Type B pancreatic cell (in vitro differentiated cells): ENCODE measurements around the gene FAXDC2. TPM values are rescaled to one million over a fixed set of nuclear protein-coding genes. Genes with fewer than 3 reads are reported as not detected.
"Not testable (repeated sequence)": the region's sequence is repeated elsewhere in the genome, so short reads cannot be mapped to it uniquely, and the experiment has no call there.

ENCODE experiments used
- DNase-seq: peaks from one replicate; pipeline ENCODE4 v3.0.0; 2021; ENCODE audit warnings: mixed read lengths; ENCODE audit not compliant: unreplicated experiment; ENCODE audit errors: extremely low spot score
- H3K27ac Mint-ChIP-seq: 2 replicates; pipeline ENCODE4 v1.8.0; 2021; ENCODE audit warnings: mild to moderate bottlenecking, mixed read lengths
- H3K27me3 Mint-ChIP-seq: 2 replicates; pipeline ENCODE4 v1.8.0; 2021; ENCODE audit warnings: mixed read lengths
- H3K36me3 Mint-ChIP-seq: 2 replicates; pipeline ENCODE4 v1.8.0; 2021; ENCODE audit warnings: mixed read lengths
- H3K4me1 Mint-ChIP-seq: one replicate; pipeline ENCODE4 v1.8.0; 2021; ENCODE audit warnings: mixed read lengths; ENCODE audit not compliant: unreplicated experiment
- H3K4me3 Mint-ChIP-seq: 2 replicates; pipeline ENCODE4 v1.8.0; 2021; ENCODE audit warnings: mild to moderate bottlenecking, mixed read lengths
- H3K9me3 Mint-ChIP-seq: 2 replicates; pipeline ENCODE4 v1.8.0; 2021; ENCODE audit warnings: mixed read lengths
- total RNA-seq: library from RNA; stranded (reverse); gene quantifications from 2 replicates; pipeline ENCODE4 v1.2.1, GENCODE V29; 2021; ENCODE audit warnings: low replicate concordance
- TF ChIP-seq, protein P1 (sequence below): fragments of 200-600 bp; sonication (generic); conservative IDR thresholded peaks from 2 replicates; pipeline ENCODE4 v1.5.0; 2021; ENCODE audit warnings: antibody characterized with exemption, mild to moderate bottlenecking

FAXDC2 gene
- total RNA-seq, 1 donor from 2014 or later: 24.9 TPM

GRCh38 chr5:154841273-154841661 lies 9.1 kb downstream of the FAXDC2 start:
- Mint-ChIP-seq H3K9me3 (no peaks in the 10 kb centered on the region), H3K4me3 (no peak overlapping the region), H3K27ac (no peak overlapping the region), H3K36me3 (peaks cover 5% of the 10 kb centered on the region), H3K27me3 (no peaks in the 10 kb centered on the region), H3K4me1 (peaks cover 20% of the 10 kb centered on the region)
- TF ChIP-seq, protein P1, sequence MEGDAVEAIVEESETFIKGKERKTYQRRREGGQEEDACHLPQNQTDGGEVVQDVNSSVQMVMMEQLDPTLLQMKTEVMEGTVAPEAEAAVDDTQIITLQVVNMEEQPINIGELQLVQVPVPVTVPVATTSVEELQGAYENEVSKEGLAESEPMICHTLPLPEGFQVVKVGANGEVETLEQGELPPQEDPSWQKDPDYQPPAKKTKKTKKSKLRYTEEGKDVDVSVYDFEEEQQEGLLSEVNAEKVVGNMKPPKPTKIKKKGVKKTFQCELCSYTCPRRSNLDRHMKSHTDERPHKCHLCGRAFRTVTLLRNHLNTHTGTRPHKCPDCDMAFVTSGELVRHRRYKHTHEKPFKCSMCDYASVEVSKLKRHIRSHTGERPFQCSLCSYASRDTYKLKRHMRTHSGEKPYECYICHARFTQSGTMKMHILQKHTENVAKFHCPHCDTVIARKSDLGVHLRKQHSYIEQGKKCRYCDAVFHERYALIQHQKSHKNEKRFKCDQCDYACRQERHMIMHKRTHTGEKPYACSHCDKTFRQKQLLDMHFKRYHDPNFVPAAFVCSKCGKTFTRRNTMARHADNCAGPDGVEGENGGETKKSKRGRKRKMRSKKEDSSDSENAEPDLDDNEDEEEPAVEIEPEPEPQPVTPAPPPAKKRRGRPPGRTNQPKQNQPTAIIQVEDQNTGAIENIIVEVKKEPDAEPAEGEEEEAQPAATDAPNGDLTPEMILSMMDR: no peak
- no peak for DNase-seq

DNA sequence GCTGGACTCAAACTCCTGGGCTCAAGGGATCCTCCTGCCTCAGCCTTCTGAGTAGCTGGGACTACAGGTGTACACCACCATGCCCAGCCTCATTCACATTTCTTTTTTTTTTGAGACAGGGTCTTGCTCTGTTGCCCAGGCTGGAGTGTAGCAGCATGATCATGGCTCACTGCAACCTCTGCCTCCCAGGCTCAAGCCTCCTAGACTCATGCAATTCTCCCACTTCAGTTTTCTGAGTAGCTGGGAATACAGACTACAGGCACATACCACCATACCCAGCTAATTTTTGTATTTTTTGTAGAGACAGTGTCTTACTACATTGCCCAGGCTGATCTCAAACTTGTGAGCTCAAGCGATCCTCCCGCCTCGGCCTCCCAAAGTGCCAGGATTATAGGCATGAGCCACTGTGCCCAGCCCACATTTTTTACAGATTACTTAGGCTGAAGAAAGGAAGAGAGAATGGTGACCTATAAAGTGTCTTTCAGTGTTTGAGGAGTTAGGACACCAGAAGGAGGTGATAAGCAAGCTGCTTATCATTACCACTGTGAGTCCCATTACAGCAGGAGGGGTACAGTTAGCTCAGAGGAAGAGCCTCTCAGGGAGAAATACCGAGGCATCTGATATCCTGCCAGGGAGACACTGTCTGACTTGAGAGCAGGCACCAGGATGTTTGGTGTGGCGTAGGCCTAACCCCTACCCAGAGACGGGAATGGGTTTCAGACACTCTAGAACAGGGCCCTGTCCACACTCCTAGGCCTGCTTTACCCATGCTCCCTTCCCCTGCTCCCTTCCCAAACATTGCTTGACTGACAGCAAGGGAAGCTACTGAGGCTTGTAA lies 9.7 kb downstream of the FAXDC2 start:
- Mint-ChIP-seq H3K27ac (no peak overlapping the region), H3K9me3 (no peaks in the 10 kb centered on the region), H3K27me3 (no peaks in the 10 kb centered on the region), H3K4me3 (no peak overlapping the region), H3K36me3 (peaks cover 5% of the 10 kb centered on the region), H3K4me1 (peaks cover 20% of the 10 kb centered on the region)
- DNase-seq: no peak
- TF ChIP-seq, protein P1: no peak

DNA sequence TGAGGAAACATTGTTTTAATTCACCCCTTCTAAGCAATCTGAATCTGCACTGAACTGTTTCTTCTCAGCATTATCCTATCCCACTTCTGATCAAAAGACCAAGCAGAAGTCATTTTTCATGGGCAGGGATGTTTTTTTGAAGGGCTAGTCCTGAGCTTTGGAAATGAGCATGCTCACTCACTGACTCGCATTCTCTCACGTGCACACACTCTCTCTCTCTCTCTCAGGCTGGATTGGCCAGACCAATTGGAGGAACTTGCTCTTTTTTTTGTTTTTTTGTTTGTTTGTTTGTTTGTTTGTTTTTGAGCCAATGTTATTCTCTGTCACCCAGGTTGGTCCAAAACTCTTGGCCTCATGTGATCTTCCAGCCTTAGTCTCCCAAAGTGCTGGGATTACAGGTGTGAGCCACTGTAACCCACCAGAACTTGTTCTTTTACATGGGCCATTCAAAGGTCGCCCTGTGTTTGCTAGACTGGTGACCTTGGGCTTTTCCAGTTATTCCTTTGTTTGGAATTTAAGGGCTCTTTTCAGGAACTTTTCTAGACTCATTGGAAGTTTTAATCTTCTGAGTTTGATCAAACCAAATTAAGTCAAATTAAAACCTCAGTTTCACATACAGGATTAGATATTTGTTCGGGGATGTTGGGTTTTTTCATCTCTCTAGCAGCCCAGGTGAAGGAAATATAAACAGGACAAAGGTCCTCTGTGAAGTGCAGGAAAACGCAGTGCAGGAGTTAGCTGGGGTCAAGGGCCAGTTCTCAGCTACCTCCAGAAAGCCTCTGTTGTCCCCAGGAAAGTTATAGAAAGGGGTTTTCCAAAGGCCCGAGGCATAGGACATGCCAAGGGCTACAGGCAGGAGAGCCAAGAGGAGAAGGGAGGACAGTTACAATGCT lies 13.1 kb downstream of the FAXDC2 start:
- DNase-seq: no peak
- no peaks in the 10 kb centered on the region for H3K27me3 Mint-ChIP-seq
- H3K4me1 Mint-ChIP-seq: peaks cover 6% of the 10 kb centered on the region
- no peak overlapping the region for H3K4me3 Mint-ChIP-seq
- TF ChIP-seq, protein P1: no peak
- H3K36me3 Mint-ChIP-seq: peaks cover 5% of the 10 kb centered on the region
- H3K9me3 Mint-ChIP-seq: no peaks in the 10 kb centered on the region
- peak overlapping the region; percentile 80 for H3K27ac Mint-ChIP-seq

- no peak overlapping the region for H3K27ac Mint-ChIP-seq
- H3K27me3 Mint-ChIP-seq: no peaks in the 10 kb centered on the region
- peaks cover 5% of the 10 kb centered on the region for H3K36me3 Mint-ChIP-seq
- TF ChIP-seq, protein P1: no peak
- H3K4me3 Mint-ChIP-seq: no peak overlapping the region
- no peak for DNase-seq
- H3K9me3 Mint-ChIP-seq: no peaks in the 10 kb centered on the region
- H3K4me1 Mint-ChIP-seq: peaks cover 6% of the 10 kb centered on the region
These were observed 14.2 kb downstream of the FAXDC2 start for GRCh38 chr5:154836225-154836624.

GRCh38 chr5:154835701-154836052 lies 14.7 kb downstream of the FAXDC2 start:
- not testable (repeated sequence) for DNase-seq, H3K36me3 Mint-ChIP-seq, H3K4me1 Mint-ChIP-seq, H3K27me3 Mint-ChIP-seq, H3K9me3 Mint-ChIP-seq, H3K27ac Mint-ChIP-seq, H3K4me3 Mint-ChIP-seq

GRCh38 chr5:154834053-154834452 lies 16.4 kb downstream of the FAXDC2 start:
- H3K36me3 Mint-ChIP-seq: peaks cover 12% of the 10 kb centered on the region
- H3K27ac Mint-ChIP-seq: no peak overlapping the region
- H3K4me1 Mint-ChIP-seq: peaks cover 6% of the 10 kb centered on the region
- DNase-seq: no peak
- H3K4me3 Mint-ChIP-seq: no peak overlapping the region
- H3K27me3 Mint-ChIP-seq: no peaks in the 10 kb centered on the region
- TF ChIP-seq, protein P1: no peak
- H3K9me3 Mint-ChIP-seq: no peaks in the 10 kb centered on the region

- not testable (repeated sequence) for H3K36me3 Mint-ChIP-seq
These were observed 17.6 kb downstream of the FAXDC2 start for GRCh38 chr5:154832804-154833203.

More at GRCh38 chr5:154832804-154833203, 17.6 kb downstream of the FAXDC2 start:
- not testable (repeated sequence) for H3K4me3 Mint-ChIP-seq, H3K27me3 Mint-ChIP-seq, H3K9me3 Mint-ChIP-seq, H3K27ac Mint-ChIP-seq, H3K4me1 Mint-ChIP-seq, DNase-seq
